ENCODE measurements around the gene STARD10. TPM values are rescaled to one million over a fixed set of nuclear protein-coding genes. Genes with fewer than 3 reads are reported as not detected.

The STARD10 gene
- total and polyA plus RNA-seq, 2 experiments from 2014 or later = 16.6 to 20.5 TPM

DNA sequence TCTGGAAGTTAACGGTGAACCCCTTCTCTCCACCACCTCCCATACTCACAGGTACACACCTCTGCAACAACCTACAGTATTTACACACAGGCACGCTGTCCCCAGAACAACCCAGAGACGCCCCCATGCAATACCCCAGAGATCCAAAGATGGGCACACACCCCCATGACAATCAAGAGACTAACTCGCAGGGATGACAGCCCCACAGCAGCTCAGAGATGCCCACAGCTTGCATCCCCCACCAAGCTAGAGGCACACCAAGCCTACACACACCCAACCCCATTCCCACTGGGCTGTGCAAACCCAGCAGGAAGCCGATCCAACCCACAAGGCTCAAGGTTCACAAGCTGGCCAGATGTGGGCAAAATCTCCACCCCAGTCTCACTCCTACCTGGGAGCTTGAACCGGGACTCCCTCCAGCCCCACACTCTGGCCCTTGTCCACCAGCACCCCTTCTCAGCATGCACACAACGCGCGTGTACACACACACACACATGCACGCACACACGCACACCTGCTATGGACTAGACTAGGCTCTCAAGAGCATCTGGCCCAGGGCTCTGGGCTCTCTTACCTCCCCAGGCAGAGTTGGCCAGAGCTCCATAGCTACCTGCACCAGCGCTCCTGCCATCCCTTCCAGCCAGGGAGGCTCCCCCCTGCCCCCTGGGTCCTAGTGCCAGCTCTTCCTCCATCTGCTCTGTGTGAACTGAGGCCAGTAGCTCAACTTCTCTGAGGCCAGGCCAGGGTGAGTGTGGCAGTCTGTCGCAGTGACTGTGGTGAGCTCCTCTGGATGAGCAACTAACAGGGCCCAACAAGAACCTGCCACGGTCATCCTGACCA is 11.5 kb downstream of the STARD10 start:
- no peak for TF ChIP-seq JUNB (IDR thresholded peaks at IDR 0.05; ENCODE audit: unreplicated experiment)
- TF ChIP-seq ETS1 (IDR thresholded peaks at IDR 0.05) = no peak
- TF ChIP-seq CTCF (conservative IDR thresholded peaks at IDR 0.05; ENCODE audit: low read depth in 2 of 2) = no peak
- TF ChIP-seq, protein P1, sequence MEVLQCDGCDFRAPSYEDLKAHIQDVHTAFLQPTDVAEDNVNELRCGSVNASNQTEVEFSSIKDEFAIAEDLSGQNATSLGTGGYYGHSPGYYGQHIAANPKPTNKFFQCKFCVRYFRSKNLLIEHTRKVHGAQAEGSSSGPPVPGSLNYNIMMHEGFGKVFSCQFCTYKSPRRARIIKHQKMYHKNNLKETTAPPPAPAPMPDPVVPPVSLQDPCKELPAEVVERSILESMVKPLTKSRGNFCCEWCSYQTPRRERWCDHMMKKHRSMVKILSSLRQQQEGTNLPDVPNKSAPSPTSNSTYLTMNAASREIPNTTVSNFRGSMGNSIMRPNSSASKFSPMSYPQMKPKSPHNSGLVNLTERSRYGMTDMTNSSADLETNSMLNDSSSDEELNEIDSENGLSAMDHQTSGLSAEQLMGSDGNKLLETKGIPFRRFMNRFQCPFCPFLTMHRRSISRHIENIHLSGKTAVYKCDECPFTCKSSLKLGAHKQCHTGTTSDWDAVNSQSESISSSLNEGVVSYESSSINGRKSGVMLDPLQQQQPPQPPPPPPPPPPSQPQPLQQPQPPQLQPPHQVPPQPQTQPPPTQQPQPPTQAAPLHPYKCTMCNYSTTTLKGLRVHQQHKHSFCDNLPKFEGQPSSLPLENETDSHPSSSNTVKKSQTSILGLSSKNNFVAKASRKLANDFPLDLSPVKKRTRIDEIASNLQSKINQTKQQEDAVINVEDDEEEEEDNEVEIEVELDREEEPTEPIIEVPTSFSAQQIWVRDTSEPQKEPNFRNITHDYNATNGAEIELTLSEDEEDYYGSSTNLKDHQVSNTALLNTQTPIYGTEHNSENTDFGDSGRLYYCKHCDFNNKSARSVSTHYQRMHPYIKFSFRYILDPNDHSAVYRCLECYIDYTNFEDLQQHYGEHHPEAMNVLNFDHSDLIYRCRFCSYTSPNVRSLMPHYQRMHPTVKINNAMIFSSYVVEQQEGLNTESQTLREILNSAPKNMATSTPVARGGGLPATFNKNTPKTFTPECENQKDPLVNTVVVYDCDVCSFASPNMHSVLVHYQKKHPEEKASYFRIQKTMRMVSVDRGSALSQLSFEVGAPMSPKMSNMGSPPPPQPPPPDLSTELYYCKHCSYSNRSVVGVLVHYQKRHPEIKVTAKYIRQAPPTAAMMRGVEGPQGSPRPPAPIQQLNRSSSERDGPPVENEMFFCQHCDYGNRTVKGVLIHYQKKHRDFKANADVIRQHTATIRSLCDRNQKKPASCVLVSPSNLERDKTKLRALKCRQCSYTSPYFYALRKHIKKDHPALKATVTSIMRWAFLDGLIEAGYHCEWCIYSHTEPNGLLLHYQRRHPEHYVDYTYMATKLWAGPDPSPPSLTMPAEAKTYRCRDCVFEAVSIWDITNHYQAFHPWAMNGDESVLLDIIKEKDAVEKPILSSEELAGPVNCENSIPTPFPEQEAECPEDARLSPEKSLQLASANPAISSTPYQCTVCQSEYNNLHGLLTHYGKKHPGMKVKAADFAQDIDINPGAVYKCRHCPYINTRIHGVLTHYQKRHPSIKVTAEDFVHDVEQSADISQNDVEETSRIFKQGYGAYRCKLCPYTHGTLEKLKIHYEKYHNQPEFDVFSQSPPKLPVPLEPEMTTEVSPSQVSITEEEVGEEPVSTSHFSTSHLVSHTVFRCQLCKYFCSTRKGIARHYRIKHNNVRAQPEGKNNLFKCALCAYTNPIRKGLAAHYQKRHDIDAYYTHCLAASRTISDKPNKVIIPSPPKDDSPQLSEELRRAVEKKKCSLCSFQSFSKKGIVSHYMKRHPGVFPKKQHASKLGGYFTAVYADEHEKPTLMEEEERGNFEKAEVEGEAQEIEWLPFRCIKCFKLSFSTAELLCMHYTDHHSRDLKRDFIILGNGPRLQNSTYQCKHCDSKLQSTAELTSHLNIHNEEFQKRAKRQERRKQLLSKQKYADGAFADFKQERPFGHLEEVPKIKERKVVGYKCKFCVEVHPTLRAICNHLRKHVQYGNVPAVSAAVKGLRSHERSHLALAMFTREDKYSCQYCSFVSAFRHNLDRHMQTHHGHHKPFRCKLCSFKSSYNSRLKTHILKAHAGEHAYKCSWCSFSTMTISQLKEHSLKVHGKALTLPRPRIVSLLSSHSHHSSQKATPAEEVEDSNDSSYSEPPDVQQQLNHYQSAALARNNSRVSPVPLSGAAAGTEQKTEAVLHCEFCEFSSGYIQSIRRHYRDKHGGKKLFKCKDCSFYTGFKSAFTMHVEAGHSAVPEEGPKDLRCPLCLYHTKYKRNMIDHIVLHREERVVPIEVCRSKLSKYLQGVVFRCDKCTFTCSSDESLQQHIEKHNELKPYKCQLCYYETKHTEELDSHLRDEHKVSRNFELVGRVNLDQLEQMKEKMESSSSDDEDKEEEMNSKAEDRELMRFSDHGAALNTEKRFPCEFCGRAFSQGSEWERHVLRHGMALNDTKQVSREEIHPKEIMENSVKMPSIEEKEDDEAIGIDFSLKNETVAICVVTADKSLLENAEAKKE (CRISPR knock-in tag; IDR thresholded peaks at IDR 0.05) = no peak
- TF ChIP-seq POLR2AphosphoS5 (IDR thresholded peaks at IDR 0.05; ENCODE audit: low read depth) = no peak
- TF ChIP-seq REST (IDR thresholded peaks at IDR 0.05; ENCODE audit: unreplicated experiment) = no peak
- no peak for TF ChIP-seq CREB1 (CRISPR knock-in tag; IDR thresholded peaks at IDR 0.05; ENCODE audit: low read depth)
- no peak for TF ChIP-seq EZH2phosphoT487 (IDR thresholded peaks at IDR 0.05; ENCODE audit: unreplicated experiment)
- no peak for TF ChIP-seq NANOG (IDR thresholded peaks at IDR 0.05; ENCODE audit: borderline replicate concordance)
- no peak for TF ChIP-seq ZNF114 (CRISPR knock-in tag; IDR thresholded peaks at IDR 0.05)
- TF ChIP-seq STAT1 (IDR thresholded peaks at IDR 0.05; ENCODE audit: unreplicated experiment) = no peak
- no peak for TF ChIP-seq EZH2 (IDR thresholded peaks at IDR 0.05; ENCODE audit: low read depth, unreplicated experiment)
- no peak for TF ChIP-seq ZNF331 (CRISPR knock-in tag; IDR thresholded peaks at IDR 0.05; ENCODE audit: low read depth)
- no peaks in the 10 kb centered on the region for H3K79me2 ChIP-seq (replicated peaks; ENCODE audit: insufficient read depth)
- peak overlapping the region; percentile 86 for H3K4me2 ChIP-seq
- ATAC-seq (peak; percentile 55), DNase-seq (ENCODE audit: low spot score) (peak; percentile 71)
- H3K4me3 ChIP-seq = peak overlapping the region; percentile 60
- peak overlapping the region; percentile 96 for H2AFZ ChIP-seq
- peaks cover 14% of the 10 kb centered on the region for H3K27me3 ChIP-seq (ENCODE audit: insufficient read depth)
- peaks cover 33% of the 10 kb centered on the region for H3K4me1 Mint-ChIP-seq
- no peaks in the 10 kb centered on the region; the same call in 2 of the 3 replicates for H3K36me3 Mint-ChIP-seq (ENCODE audit: low read depth)
- H3K9me2 ChIP-seq (ENCODE audit: insufficient read depth) = no peaks in the 10 kb centered on the region
- H4K20me1 ChIP-seq (replicated peaks; ENCODE audit: insufficient read depth) = no peaks in the 10 kb centered on the region
- no peaks in the 10 kb centered on the region for H3K9me3 Mint-ChIP-seq
- H3K27ac Mint-ChIP-seq = no peak overlapping the region
- no peak overlapping the region for H3K27ac ChIP-seq (ENCODE audit: low read depth)
- peaks cover 18% of the 10 kb centered on the region for H3K27me3 Mint-ChIP-seq (ENCODE audit: insufficient read depth, low read depth, poor library complexity)
- peak overlapping the region; percentile 79 for H3K4me3 Mint-ChIP-seq
- H3K4me1 ChIP-seq (ENCODE audit: insufficient read depth) = peaks cover 15% of the 10 kb centered on the region; the same call in 1 of the 2 replicates
- H3K36me3 ChIP-seq (ENCODE audit: insufficient read depth) = no peaks in the 10 kb centered on the region
- H3F3A ChIP-seq (replicated peaks; ENCODE audit: low read depth) = no peaks in the 10 kb centered on the region

All from GM23338 (cell line).